Spinal cord (tissue), 10 donors: Measurements from ENCODE around the gene PTPN4. TPM values are rescaled to one million over a fixed set of nuclear protein-coding genes. Genes with fewer than 3 reads are reported as not detected.

Source experiments
- DNase-seq, 6 donors: peaks; one replicate each; pipeline versions ENCODE4 v3.0.0 to v3.0.0-alpha.2; 2013 to 2015; ENCODE audit warnings: low spot score in 6 of 6, low read depth in 4 of 6
- H3K27ac ChIP-seq: one replicate; pipeline ENCODE4 v1.5.1; 2013; ENCODE audit warnings: low read depth, low read length, control low read depth
- H3K27me3 ChIP-seq: one replicate; pipeline ENCODE4 v1.6.1; 2013; ENCODE audit warnings: low read length; ENCODE audit not compliant: control insufficient read depth, insufficient read depth
- H3K36me3 ChIP-seq: one replicate; pipeline ENCODE4 v1.6.1; 2013; ENCODE audit warnings: low read length; ENCODE audit not compliant: control insufficient read depth, insufficient read depth
- H3K4me1 ChIP-seq: one replicate; pipeline ENCODE4 v1.6.1; 2013; ENCODE audit warnings: low read length; ENCODE audit not compliant: control insufficient read depth, insufficient read depth
- H3K4me3 ChIP-seq: one replicate; pipeline ENCODE4 v1.5.1; 2013; ENCODE audit warnings: low read depth, low read length, control low read depth
- H3K9me3 ChIP-seq: one replicate; pipeline ENCODE4 v1.6.1; 2013; ENCODE audit warnings: low read length; ENCODE audit not compliant: control insufficient read depth, insufficient read depth
- WGBS: methylation state at CpG from one replicate; pipeline ENCODE4 v1.1.5; 2013; ENCODE audit warnings: missing lambda C conversion rate; ENCODE audit not compliant: insufficient coverage; 5-methylcytosine and 5-hydroxymethylcytosine counted together
- polyA plus RNA-seq, 2 donors: library from polyadenylated mRNA; unstranded; fragments of 120-200 nt; gene quantifications; one replicate each; pipeline ENCODE4 v1.2.1, GENCODE V29; 2013; ENCODE audit not compliant: insufficient read length in 2 of 2
- total RNA-seq, 2 donors: library from RNA; depleted of rRNA in 1 of 2; stranded (reverse); fragments of 120-200 nt in 1 of 2; fragments of >200 nt in 1 of 2; gene quantifications; one replicate each; pipeline versions ENCODE4 v1.2.3 to v1.2.4, GENCODE V29; 2013 to 2014
- donor health status: healthy.

The PTPN4 gene
- total and polyA plus RNA-seq, 4 donors, result 16.8 to 117 (median 45.0) TPM

DNA sequence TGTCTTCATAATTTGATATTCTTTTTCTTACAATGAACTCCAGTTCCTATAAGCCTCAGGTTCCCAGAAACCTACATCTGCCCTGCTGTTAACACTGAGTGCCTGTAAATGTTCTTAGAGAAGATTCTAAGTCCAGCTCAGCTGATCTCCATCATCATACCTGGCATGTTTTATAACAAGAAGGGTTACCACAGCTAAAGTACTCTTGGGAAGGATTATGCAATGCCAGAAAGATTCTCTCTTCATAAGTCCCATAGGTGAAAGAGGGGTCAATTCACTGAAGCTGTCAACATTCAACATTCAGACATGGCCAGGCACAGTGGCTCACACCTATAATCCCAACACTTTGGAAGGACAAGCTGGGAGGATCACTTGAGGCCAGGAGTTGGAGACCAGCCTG, 31.3 kb upstream of the PTPN4 start:
- no peak for DNase-seq
- H3K9me3 ChIP-seq, result no peaks in the 10 kb centered on the region
- H3K27ac ChIP-seq, result no peak overlapping the region
- H3K4me3 ChIP-seq, result no peak overlapping the region
- H3K27me3 ChIP-seq, result no peaks in the 10 kb centered on the region
- peaks cover 26% of the 10 kb centered on the region for H3K4me1 ChIP-seq
- H3K36me3 ChIP-seq, result no peaks in the 10 kb centered on the region

DNA sequence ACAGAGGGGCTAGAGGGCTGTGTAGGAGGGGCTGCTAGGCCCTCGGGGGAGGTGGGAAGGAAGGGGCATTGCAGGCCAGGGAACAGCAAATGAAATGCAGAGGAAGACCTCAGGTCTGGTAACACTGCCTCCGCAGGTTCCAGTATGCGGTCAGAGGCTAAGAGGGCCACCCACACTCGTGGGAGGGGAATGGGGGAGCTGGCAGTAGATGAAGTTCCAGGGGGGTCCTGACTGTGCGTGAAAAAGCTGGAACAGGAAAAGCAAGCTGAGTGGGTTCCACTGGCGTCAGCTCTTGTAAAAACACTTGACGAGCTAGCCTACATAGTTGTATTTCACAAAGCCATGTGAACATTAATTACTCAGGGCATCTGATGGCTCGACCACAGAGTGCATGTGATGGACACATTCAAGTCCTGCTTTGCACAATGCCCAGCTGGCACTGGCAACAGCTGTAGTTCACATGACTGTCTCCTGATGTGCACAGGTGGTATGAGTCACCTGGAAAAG, 29.0 kb upstream of the PTPN4 start:
- no peak for DNase-seq
- peaks cover 24% of the 10 kb centered on the region for H3K4me1 ChIP-seq
- no peaks in the 10 kb centered on the region for H3K9me3 ChIP-seq
- no peak overlapping the region for H3K27ac ChIP-seq
- no peaks in the 10 kb centered on the region for H3K36me3 ChIP-seq
- no peak overlapping the region for H3K4me3 ChIP-seq
- no peaks in the 10 kb centered on the region for H3K27me3 ChIP-seq
- 70% methylated on average over 8 of the region's 8 CpGs for WGBS

DNA sequence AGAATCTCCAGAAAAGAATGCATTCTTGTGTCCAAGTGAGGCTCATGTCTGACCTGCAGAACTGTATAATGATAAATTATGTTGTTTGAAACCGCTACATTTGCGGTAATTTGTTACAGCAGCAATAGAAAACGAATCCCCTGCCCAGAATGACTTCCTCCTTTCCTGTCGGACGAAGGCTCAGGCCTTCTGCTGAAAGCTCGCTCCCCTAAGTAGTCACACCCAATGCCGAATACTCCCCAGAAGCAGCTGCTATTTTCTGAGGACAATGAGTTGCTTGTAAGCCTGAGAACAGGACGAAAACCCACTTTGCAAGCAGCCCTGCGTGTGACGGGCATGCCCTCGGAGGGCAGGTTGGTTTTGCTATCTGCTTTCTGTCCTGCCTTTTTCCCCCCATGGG, 27.7 kb upstream of the PTPN4 start:
- WGBS, result 66% methylated on average over 6 of the region's 11 CpGs
- Histone ChIP-seq H3K36me3 (no peaks in the 10 kb centered on the region), H3K4me3 (no peak overlapping the region), H3K9me3 (no peaks in the 10 kb centered on the region), H3K4me1 (peaks cover 25% of the 10 kb centered on the region), H3K27me3 (no peaks in the 10 kb centered on the region), H3K27ac (no peak overlapping the region)
- DNase-seq, result no peak

DNA sequence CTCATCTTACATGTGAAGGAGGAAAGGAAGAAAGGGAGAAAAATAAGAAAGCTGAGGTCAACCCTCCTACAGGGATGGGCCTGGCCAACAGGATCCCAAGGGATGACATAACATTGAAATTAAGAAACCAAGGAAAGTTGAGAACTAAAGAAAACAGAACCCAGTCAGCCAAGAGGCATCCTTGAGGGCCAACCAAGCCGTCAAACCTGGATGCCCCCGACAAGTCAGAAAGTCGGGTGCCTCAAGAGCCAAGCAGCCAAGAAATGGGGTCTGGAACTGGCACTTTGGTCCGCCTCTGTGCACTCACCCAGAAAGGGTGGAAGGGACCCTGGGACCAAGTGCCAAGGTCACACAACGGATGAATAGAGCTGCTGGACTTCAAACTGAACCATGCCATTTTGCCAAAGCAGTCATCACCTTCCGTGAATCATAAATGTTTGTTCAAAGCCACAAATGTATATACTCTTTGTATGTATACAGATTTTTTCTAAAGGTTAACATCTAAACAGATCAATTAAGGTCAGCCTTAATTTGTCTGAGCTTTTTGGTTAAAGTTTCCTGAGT, 27.0 kb upstream of the PTPN4 start:
- DNase-seq, result no peak
- Histone ChIP-seq H3K4me3 (no peak overlapping the region), H3K27me3 (no peaks in the 10 kb centered on the region), H3K4me1 (peaks cover 26% of the 10 kb centered on the region), H3K9me3 (no peaks in the 10 kb centered on the region), H3K36me3 (no peaks in the 10 kb centered on the region), H3K27ac (no peak overlapping the region)
- WGBS, result 96% methylated on average over 5 of the region's 6 CpGs

DNA sequence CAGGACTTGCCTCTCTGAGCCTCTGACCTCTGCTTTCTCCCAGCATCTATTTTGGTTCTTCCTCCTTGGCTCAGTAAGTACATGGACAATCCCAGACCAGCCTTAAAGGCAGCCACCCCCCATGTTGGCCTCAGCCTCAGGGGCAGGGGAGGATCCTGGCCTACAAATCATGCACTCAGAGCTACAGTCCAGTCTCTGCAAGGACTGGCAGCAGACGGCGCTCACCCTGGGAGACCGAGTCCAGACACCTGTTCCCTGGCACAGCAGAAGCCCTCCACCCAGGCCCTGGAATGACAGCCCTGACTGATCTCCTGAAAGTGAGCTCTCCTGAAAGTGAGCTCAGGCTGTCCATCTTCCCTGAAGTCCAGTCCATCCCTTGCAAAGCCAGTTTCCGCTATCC, 25.7 kb upstream of the PTPN4 start:
- no peak overlapping the region for H3K27ac ChIP-seq
- no peak for DNase-seq
- WGBS, result 73% methylated on average over 4 of the region's 4 CpGs
- H3K9me3 ChIP-seq, result no peaks in the 10 kb centered on the region
- H3K4me1 ChIP-seq, result peaks cover 28% of the 10 kb centered on the region
- no peak overlapping the region for H3K4me3 ChIP-seq
- H3K36me3 ChIP-seq, result no peaks in the 10 kb centered on the region
- H3K27me3 ChIP-seq, result no peaks in the 10 kb centered on the region

DNA sequence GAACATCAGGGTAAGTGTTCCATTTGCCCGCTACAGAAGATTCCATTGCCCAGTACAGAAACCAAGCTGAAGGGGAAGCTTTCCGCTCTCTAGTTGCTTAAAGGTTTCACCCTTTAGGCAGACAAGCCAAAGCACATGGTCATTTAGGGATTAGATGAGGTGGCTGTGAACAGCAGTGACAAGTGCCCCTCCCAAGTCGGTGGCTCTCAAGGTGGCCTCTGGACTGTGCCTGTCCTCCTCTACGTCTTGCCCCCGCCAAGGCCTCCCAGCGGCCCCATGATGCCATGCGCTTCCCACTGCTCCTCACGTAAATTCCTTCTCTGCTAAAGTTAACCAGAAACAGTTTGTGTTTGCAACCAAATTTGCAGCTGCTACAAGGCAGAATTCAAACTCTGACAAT, 24.2 kb upstream of the PTPN4 start:
- Histone ChIP-seq H3K27me3 (no peaks in the 10 kb centered on the region), H3K27ac (no peak overlapping the region), H3K36me3 (no peaks in the 10 kb centered on the region), H3K4me1 (peaks cover 24% of the 10 kb centered on the region), H3K4me3 (no peak overlapping the region), H3K9me3 (no peaks in the 10 kb centered on the region)
- DNase-seq, result no peak
- WGBS, result 90% methylated on average over 6 of the region's 8 CpGs

DNA sequence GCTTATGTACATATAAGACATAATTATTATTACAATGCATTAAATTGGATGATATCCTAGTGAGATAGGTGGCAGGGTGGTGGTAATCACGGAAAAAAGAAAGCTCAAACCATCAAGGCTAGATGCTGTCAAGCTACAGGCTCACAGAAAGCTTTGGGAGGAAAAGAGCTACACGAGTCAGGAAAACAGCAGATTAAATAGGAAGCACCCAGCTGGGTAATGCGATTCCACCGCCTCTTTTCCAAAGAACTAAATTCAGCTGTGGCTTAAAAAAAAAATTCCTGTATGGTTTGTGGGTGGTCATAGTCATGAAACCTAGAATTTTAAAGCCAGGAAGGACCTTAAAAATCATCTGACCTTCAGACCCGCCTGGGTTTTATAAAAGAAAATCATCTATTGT, 23.7 kb upstream of the PTPN4 start:
- no peaks in the 10 kb centered on the region for H3K36me3 ChIP-seq
- peak in 1 of 6 donors; percentile 40 for DNase-seq

DNA sequence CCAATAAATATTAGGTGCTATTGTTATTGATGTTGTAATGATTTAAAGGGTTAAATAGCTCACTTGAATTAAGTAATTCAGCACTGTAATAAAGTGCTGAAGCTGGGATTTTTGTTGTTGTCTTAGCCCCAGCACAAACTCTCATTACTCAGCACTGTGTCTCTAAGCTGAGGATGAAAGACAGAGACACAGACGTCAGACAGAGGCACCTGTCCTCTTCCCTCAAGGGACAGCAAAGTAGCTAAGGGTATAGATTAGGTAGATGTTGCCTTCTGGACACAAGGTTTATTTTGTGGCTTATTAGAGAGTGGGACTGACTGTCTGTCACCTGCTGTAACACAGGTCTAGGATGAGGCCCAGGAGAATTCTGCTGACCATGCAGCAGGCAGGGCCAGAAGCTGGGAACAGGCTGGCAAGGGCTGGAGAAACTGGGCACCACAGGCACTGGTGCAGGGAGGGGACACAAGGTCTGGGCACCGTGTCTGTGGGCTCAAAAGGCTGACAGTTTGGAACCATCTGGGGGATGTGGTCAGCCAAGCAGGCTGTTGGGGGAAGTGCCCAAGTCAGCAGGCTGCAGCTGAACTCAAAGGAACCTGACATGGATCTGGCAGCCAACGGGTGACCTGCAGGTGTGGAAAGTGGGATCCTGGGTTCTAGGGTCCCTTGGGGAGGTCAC, 20.0 kb upstream of the PTPN4 start:
- Histone ChIP-seq H3K4me3 (no peak overlapping the region), H3K36me3 (no peaks in the 10 kb centered on the region), H3K27ac (no peak overlapping the region), H3K9me3 (no peaks in the 10 kb centered on the region), H3K4me1 (peaks cover 11% of the 10 kb centered on the region), H3K27me3 (no peaks in the 10 kb centered on the region)
- WGBS, result 53% methylated on average over 2 of the region's 3 CpGs
- DNase-seq, result no peak

More for the DNA sequence above, 23.7 kb upstream of the PTPN4 start:
- H3K9me3 ChIP-seq, result no peaks in the 10 kb centered on the region
- no peaks in the 10 kb centered on the region for H3K27me3 ChIP-seq
- peaks cover 23% of the 10 kb centered on the region for H3K4me1 ChIP-seq
- no peak overlapping the region for H3K4me3 ChIP-seq
- no peak overlapping the region for H3K27ac ChIP-seq
- 0% methylated on average over 2 of the region's 5 CpGs for WGBS

DNA sequence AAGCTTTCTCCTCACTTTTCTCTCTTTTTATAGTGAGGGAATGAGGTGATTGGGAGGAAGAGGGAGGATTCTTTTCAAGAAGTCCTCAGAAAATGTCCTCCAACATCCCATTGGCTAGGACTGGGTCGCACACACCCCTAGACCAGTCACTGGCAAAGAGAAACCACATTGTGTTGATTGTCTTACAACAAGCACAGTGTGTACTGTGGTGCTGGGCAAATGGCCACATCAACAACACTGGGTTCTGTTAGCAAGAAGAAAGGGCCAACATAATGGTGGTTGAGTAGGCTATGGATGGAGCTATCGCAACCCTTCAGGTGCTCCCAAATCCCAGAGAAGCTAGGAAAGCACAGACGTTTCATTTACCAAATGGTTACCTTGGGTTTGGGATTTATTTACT, 18.7 kb upstream of the PTPN4 start:
- H3K27ac ChIP-seq, result no peak overlapping the region
- peaks cover 8% of the 10 kb centered on the region for H3K4me1 ChIP-seq
- 82% methylated on average over 2 of the region's 3 CpGs for WGBS
- H3K9me3 ChIP-seq, result no peaks in the 10 kb centered on the region
- DNase-seq, result no peak
- H3K27me3 ChIP-seq, result no peaks in the 10 kb centered on the region
- no peak overlapping the region for H3K4me3 ChIP-seq
- H3K36me3 ChIP-seq, result no peaks in the 10 kb centered on the region

DNA sequence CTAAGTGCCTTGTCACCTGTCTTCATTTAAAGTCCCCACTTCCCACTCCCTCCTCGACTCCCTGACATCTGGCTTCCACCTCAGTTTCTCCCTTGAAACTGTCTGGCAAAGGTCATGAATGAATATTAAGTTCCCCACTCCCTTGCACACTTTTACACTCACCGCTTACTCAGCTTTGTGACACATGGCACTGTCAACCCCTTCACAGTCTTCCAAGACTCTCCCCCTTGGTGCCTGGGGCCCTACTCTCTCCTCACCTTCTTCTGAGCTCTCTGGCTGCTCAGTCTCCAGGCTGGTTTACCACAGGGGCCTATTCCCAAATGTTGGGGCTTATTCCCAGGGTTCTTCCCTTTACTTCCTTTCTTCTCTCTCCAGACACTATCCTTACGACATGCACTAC, 17.9 kb upstream of the PTPN4 start:
- H3K27ac ChIP-seq, result no peak overlapping the region
- H3K9me3 ChIP-seq, result no peaks in the 10 kb centered on the region
- no peaks in the 10 kb centered on the region for H3K27me3 ChIP-seq
- H3K4me1 ChIP-seq, result peaks cover 10% of the 10 kb centered on the region
- DNase-seq, result no peak
- H3K4me3 ChIP-seq, result no peak overlapping the region
- H3K36me3 ChIP-seq, result no peaks in the 10 kb centered on the region
- WGBS, result 94% methylated on average over 2 of the region's 3 CpGs
